ENCODE data around the gene TCP11L2.
A peak's percentile ranks its signal among the peaks of the same experiment; 100 is the strongest.
"Not testable (repeated sequence)": the region's sequence is repeated elsewhere in the genome, so short reads cannot be mapped to it uniquely, and the experiment has no call there.

The TCP11L2 gene

GRCh38 chr12:106284358-106285105, 18.0 kb upstream of the TCP11L2 start:
- peak in 1 of 2 experiments; percentile 42 for DNase-seq

GRCh38 chr12:106285982-106286381, 16.6 kb upstream of the TCP11L2 start:
- no peak for DNase-seq

- DNase-seq = not testable (repeated sequence)
Measured at GRCh38 chr12:106286576-106287162, 15.9 kb upstream of the TCP11L2 start.

GRCh38 chr12:106287364-106287763, 15.2 kb upstream of the TCP11L2 start:
- no peak for DNase-seq

GRCh38 chr12:106288101-106288493, 14.4 kb upstream of the TCP11L2 start:
- DNase-seq = no peak

GRCh38 chr12:106288494-106289195, 13.9 kb upstream of the TCP11L2 start:
- peak in 1 of 2 experiments; percentile 3 for DNase-seq

- DNase-seq = no peak
Measured at GRCh38 chr12:106289196-106289681, 13.3 kb upstream of the TCP11L2 start.

- DNase-seq = no peak
Measured at GRCh38 chr12:106290666-106291065, 11.9 kb upstream of the TCP11L2 start.

GRCh38 chr12:106291342-106291741, 11.2 kb upstream of the TCP11L2 start:
- no peak for DNase-seq

GRCh38 chr12:106292339-106292738, 10.2 kb upstream of the TCP11L2 start:
- no peak for DNase-seq

GRCh38 chr12:106296179-106296877, 6.2 kb upstream of the TCP11L2 start:
- no peak for DNase-seq

GRCh38 chr12:106297075-106297474, 5.5 kb upstream of the TCP11L2 start:
- no peak for DNase-seq

GRCh38 chr12:106297681-106298080, 4.9 kb upstream of the TCP11L2 start:
- no peak for DNase-seq

GRCh38 chr12:106299202-106299774, 3.2 kb upstream of the TCP11L2 start:
- no peak for DNase-seq

- no peak for DNase-seq
Measured at GRCh38 chr12:106300761-106301160, 1.8 kb upstream of the TCP11L2 start.

- DNase-seq = no peak
Measured at GRCh38 chr12:106301241-106301610, 1.3 kb upstream of the TCP11L2 start.

- peak in 1 of 2 experiments; percentile 51 for DNase-seq
Measured at GRCh38 chr12:106301611-106302321, 767 bp upstream of the TCP11L2 start.

- peak in 1 of 2 experiments; percentile 21 for DNase-seq
Measured at GRCh38 chr12:106303202-106303820, 778 bp downstream of the TCP11L2 start.

- DNase-seq = no peak
Measured at GRCh38 chr12:106304001-106304421, 1.5 kb downstream of the TCP11L2 start.

- DNase-seq = no peak
Measured at GRCh38 chr12:106304797-106305196, 2.3 kb downstream of the TCP11L2 start.

- no peak for DNase-seq
Measured at GRCh38 chr12:106305376-106305775, 2.8 kb downstream of the TCP11L2 start.

GRCh38 chr12:106307181-106307580, 4.6 kb downstream of the TCP11L2 start:
- no peak for DNase-seq

Data from NCI-H446 (cell line).